Lung (tissue), 12 donors: ENCODE measurements around the gene ADAMTS15. TPM values are rescaled to one million over a fixed set of nuclear protein-coding genes. Genes with fewer than 3 reads are reported as not detected.
"Not testable (repeated sequence)": the region's sequence is repeated elsewhere in the genome, so short reads cannot be mapped to it uniquely, and the experiment has no call there.

Experiments used
- ATAC-seq: fragments of 200-7000 bp; cut with Tn5 transposase; one replicate; pipeline ENCODE4 v1.9.1; 2020; ENCODE audit warnings: moderate number of reproducible peaks; ENCODE audit not compliant: insufficient read depth, low FRiP score
- DNase-seq, 3 donors: peaks; one replicate each; pipeline ENCODE4 v3.0.0-alpha.2; 2013 to 2017
- H3K27ac ChIP-seq, 2 donors: one replicate each; pipeline ENCODE4 v1.5.1; 2013; ENCODE audit warnings: mild to moderate bottlenecking in 2 of 2, moderate library complexity in 2 of 2, control low read depth in 1 of 2, inconsistent platforms in 1 of 2, low read depth in 1 of 2, low read length in 1 of 2
- H3K27me3 ChIP-seq, 3 donors: one replicate each; pipeline ENCODE4 v1.5.1; 2013; ENCODE audit warnings: low read length in 2 of 3; ENCODE audit not compliant: control insufficient read depth in 3 of 3, insufficient read depth in 3 of 3
- H3K36me3 ChIP-seq, 4 donors: one replicate each; pipeline ENCODE4 v1.5.1; 2013; ENCODE audit warnings: low read length in 4 of 4, mild to moderate bottlenecking in 1 of 4, moderate library complexity in 1 of 4; ENCODE audit not compliant: control insufficient read depth in 4 of 4, insufficient read depth in 4 of 4
- H3K4me1 ChIP-seq, 5 donors: one replicate each; pipeline ENCODE4 v1.5.1; 2013; ENCODE audit warnings: low read length in 5 of 5, mild to moderate bottlenecking in 2 of 5, moderate library complexity in 1 of 5; ENCODE audit not compliant: control insufficient read depth in 5 of 5, insufficient read depth in 5 of 5
- H3K4me3 ChIP-seq: one replicate; pipeline ENCODE4 v1.5.1; 2013; ENCODE audit warnings: mild to moderate bottlenecking, control low read depth, moderate library complexity
- H3K9ac ChIP-seq, 2 donors: one replicate each; pipeline ENCODE4 v1.5.1; 2013; ENCODE audit warnings: low read length in 2 of 2, control low read depth in 1 of 2; ENCODE audit not compliant: insufficient read depth in 1 of 2
- H3K9me3 ChIP-seq, 4 donors: one replicate each; pipeline ENCODE4 v1.5.1; 2013; ENCODE audit warnings: low read length in 3 of 4, mild to moderate bottlenecking in 1 of 4, moderate library complexity in 1 of 4; ENCODE audit not compliant: control insufficient read depth in 4 of 4, insufficient read depth in 3 of 4
- CTCF ChIP-seq: IDR thresholded peaks from 2 replicates; pipeline ENCODE4 v1.5.1; 2012; ENCODE audit warnings: mild to moderate bottlenecking; ENCODE audit errors: control extremely low read depth, extremely low read depth
- WGBS, 2 donors: extraction: QIAGEN DNeasy Blood & Tissue Kit; methylation state at CpG; one replicate each; pipeline ENCODE4 v1.1.7; 2013; 5-methylcytosine and 5-hydroxymethylcytosine counted together
- polyA plus RNA-seq, 2 donors: library from polyadenylated mRNA; stranded (reverse); fragments of 200-250 nt; gene quantifications; one replicate each; pipeline ENCODE4 v1.2.1, GENCODE V29; 2013
- total RNA-seq, 2 donors: library from RNA; depleted of rRNA in 1 of 2; stranded (reverse); fragments of >200 nt in 1 of 2; gene quantifications; one replicate each; pipeline ENCODE4 v1.2.1, GENCODE V29; 2014 to 2021
- donor health status: control.
- donor health status: control.
- donor health status: Bipolar disorder and iron deficiency.
- donor health status: healthy.
- donor health status: DM: yes; HTN: yes; CAD: no.

ADAMTS15 gene
- total and polyA plus RNA-seq, 4 donors, result 4.4 to 22.9 (median 13.3) TPM

GRCh38 chr11:130434521-130435223 is 13.8 kb upstream of the ADAMTS15 start:
- Histone ChIP-seq H3K4me3 (peak overlapping the region; percentile 31), H3K27ac (peak overlapping the region; percentile 30 to 75), H3K9me3 (no peaks in the 10 kb centered on the region), H3K9ac (peak overlapping the region; percentile 58 to 79), H3K4me1 (peaks cover 0 to 19% (median 6%) of the 10 kb centered on the region in 5 donors), H3K36me3 (no peaks in the 10 kb centered on the region), H3K27me3 (peaks cover 0 to 6% (median 4%) of the 10 kb centered on the region in 3 donors)
- TF ChIP-seq CTCF, result peak; percentile 88
- WGBS, 2 donors, result 1% methylated on average over 20 of the region's 20 CpGs
- peak; percentile 87 to 97 (median 95) for DNase-seq
- ATAC-seq, result peak; percentile 92

- Histone ChIP-seq H3K4me1 (peaks cover 0 to 19% (median 6%) of the 10 kb centered on the region in 5 donors), H3K4me3 (no peak overlapping the region), H3K9ac (no peak overlapping the region), H3K27ac (no peak overlapping the region), H3K27me3 (no peaks in the 10 kb centered on the region), H3K36me3 (no peaks in the 10 kb centered on the region), H3K9me3 (no peaks in the 10 kb centered on the region)
- no peak for TF ChIP-seq CTCF
- DNase-seq (peak in 1 of 3 donors; percentile 28), ATAC-seq (no peak)
- 54 to 69% methylated on average over 4 of the region's 4 CpGs for WGBS, 2 donors
These were observed 12.8 kb upstream of the ADAMTS15 start for GRCh38 chr11:130435671-130436070.

- WGBS, 2 donors, result 60 to 70% methylated on average over 3 of the region's 3 CpGs
- H3K9ac ChIP-seq, result no peak overlapping the region
- TF ChIP-seq CTCF, result no peak
- H3K36me3 ChIP-seq, result no peaks in the 10 kb centered on the region
- H3K4me3 ChIP-seq, result no peak overlapping the region
- ATAC-seq, result no peak
- no peaks in the 10 kb centered on the region for H3K27me3 ChIP-seq
- peaks cover 0 to 19% (median 6%) of the 10 kb centered on the region in 5 donors for H3K4me1 ChIP-seq
- no peaks in the 10 kb centered on the region for H3K9me3 ChIP-seq
- peak in 1 of 3 donors; percentile 34 for DNase-seq
- H3K27ac ChIP-seq, result no peak overlapping the region
These were observed 12.3 kb upstream of the ADAMTS15 start for GRCh38 chr11:130436171-130436570.

- Histone ChIP-seq H3K9me3 (no peaks in the 10 kb centered on the region), H3K27me3 (no peaks in the 10 kb centered on the region), H3K4me3 (no peak overlapping the region), H3K27ac (no peak overlapping the region), H3K9ac (no peak overlapping the region), H3K4me1 (peaks cover 0 to 27% (median 11%) of the 10 kb centered on the region in 5 donors), H3K36me3 (no peaks in the 10 kb centered on the region)
- WGBS, 2 donors, result 94 to 95% methylated on average over 7 of the region's 7 CpGs
- no peak for TF ChIP-seq CTCF
- ATAC-seq (no peak), DNase-seq (no peak)
These were observed 10.6 kb upstream of the ADAMTS15 start for GRCh38 chr11:130437848-130438247.

- not testable (repeated sequence) for ATAC-seq, H3K27ac ChIP-seq, H3K4me3 ChIP-seq, H3K36me3 ChIP-seq, H3K27me3 ChIP-seq, H3K9ac ChIP-seq, H3K9me3 ChIP-seq, DNase-seq
- H3K4me1 ChIP-seq, result peaks cover 0 to 31% (median 15%) of the 10 kb centered on the region in 5 donors
- WGBS, 2 donors, result 80 to 88% methylated on average over 10 of the region's 10 CpGs
These were observed 9.9 kb upstream of the ADAMTS15 start for GRCh38 chr11:130438401-130439159.
